WTC11 (cell line): ENCODE data around the gene CACNA1D. TPM values are rescaled to one million over a fixed set of nuclear protein-coding genes. Genes with fewer than 3 reads are reported as not detected.

Experiments used
- ATAC-seq: fragments of 200-7000 bp; cut with Tn5 transposase; 2 replicates; pipeline ENCODE4 v1.10.0; 2021; ENCODE audit warnings: mild to moderate bottlenecking, moderate library complexity
- CTCF ChIA-PET: fragments of 300-600 bp; sonication (Branson Sonifier 250); formaldehyde crosslinking; loops from one replicate; lab custom pipeline; 2021; ENCODE audit warnings: antibody characterized with exemption; lab: Charles Lee
- POLR2A ChIA-PET: fragments of 350-600 bp; sonication (Branson Sonifier 250); formaldehyde crosslinking; loops from one replicate; lab custom pipeline; 2021; ENCODE audit warnings: antibody characterized with exemption; lab: Charles Lee
- DNase-seq: peaks from one replicate; pipeline ENCODE4 v3.0.0; 2021; ENCODE audit warnings: low spot score
- H3K27ac Mint-ChIP-seq: 2 replicates; pipeline ENCODE4 v1.8.0; 2021; ENCODE audit warnings: mixed read lengths
- H3K27me3 Mint-ChIP-seq: 2 replicates; pipeline ENCODE4 v1.8.0; 2021; ENCODE audit warnings: low read depth, mild to moderate bottlenecking, moderate library complexity, mixed read lengths
- H3K36me3 Mint-ChIP-seq: 2 replicates; pipeline ENCODE4 v1.8.0; 2021; ENCODE audit warnings: mixed read lengths
- H3K4me1 Mint-ChIP-seq: 2 replicates; pipeline ENCODE4 v1.8.0; 2022; ENCODE audit warnings: mixed read lengths
- H3K4me3 Mint-ChIP-seq: 2 replicates; pipeline ENCODE4 v1.8.0; 2021; ENCODE audit warnings: mild to moderate bottlenecking, moderate library complexity, mixed read lengths
- H3K9me3 Mint-ChIP-seq: 2 replicates; pipeline ENCODE4 v1.8.0; 2021; ENCODE audit warnings: mixed read lengths
- CBFB ChIP-seq: sonication (generic); formaldehyde crosslinking; IDR thresholded peaks from 2 replicates; pipeline ENCODE4 v1.8.1; 2022; ENCODE audit warnings: mild to moderate bottlenecking, low read depth, missing genetic modification reagents
- ETV6 ChIP-seq: sonication (generic); formaldehyde crosslinking; IDR thresholded peaks from 2 replicates; pipeline ENCODE4 v1.8.1; 2022; ENCODE audit warnings: mild to moderate bottlenecking, missing genetic modification reagents
- FOXJ3 ChIP-seq: sonication (generic); formaldehyde crosslinking; IDR thresholded peaks from 2 replicates; pipeline ENCODE4 v1.9.0; 2021; ENCODE audit warnings: missing genetic modification reagents, mild to moderate bottlenecking, borderline replicate concordance
- GRHL2 ChIP-seq: fragments of 250-450 bp; sonication (Bioruptor Pico); IDR thresholded peaks from 2 replicates; pipeline ENCODE4 v1.8.0; 2022; ENCODE audit warnings: mild to moderate bottlenecking, moderate library complexity; ENCODE audit not compliant: insufficient replicate concordance, severe bottlenecking
- JAZF1 ChIP-seq: fragments of 250-450 bp; sonication (Bioruptor Pico); IDR thresholded peaks from 2 replicates; pipeline ENCODE4 v1.9.0; 2021; ENCODE audit warnings: moderate library complexity, mild to moderate bottlenecking, inconsistent platforms
- JUN ChIP-seq: sonication (generic); formaldehyde crosslinking; IDR thresholded peaks from 2 replicates; pipeline ENCODE4 v1.8.0; 2023; ENCODE audit warnings: mild to moderate bottlenecking, missing genetic modification reagents
- MXD4 ChIP-seq: fragments of 250-450 bp; sonication (Bioruptor Pico); IDR thresholded peaks from 2 replicates; pipeline ENCODE4 v1.8.0; 2021; ENCODE audit warnings: mild to moderate bottlenecking, moderate library complexity, borderline replicate concordance
- NFATC4 ChIP-seq: fragments of 250-450 bp; sonication (Bioruptor Pico); IDR thresholded peaks from 2 replicates; pipeline ENCODE4 v1.9.0; 2021; ENCODE audit warnings: mild to moderate bottlenecking
- NFE2L1 ChIP-seq: sonication (generic); formaldehyde crosslinking; IDR thresholded peaks from 2 replicates; pipeline ENCODE4 v1.8.1; 2023; ENCODE audit warnings: missing genetic modification reagents
- NR1H2 ChIP-seq: sonication (generic); formaldehyde crosslinking; IDR thresholded peaks from 2 replicates; pipeline ENCODE4 v1.9.0; 2021; ENCODE audit warnings: mild to moderate bottlenecking, moderate library complexity, missing genetic modification reagents
- NR2C2 ChIP-seq: sonication (generic); formaldehyde crosslinking; IDR thresholded peaks from 2 replicates; pipeline ENCODE4 v1.8.0; 2022; ENCODE audit warnings: mild to moderate bottlenecking, missing genetic modification reagents
- OVOL2 ChIP-seq: fragments of 250-450 bp; sonication (Bioruptor Pico); IDR thresholded peaks from 2 replicates; pipeline ENCODE4 v1.9.0; 2021; ENCODE audit warnings: mild to moderate bottlenecking, borderline replicate concordance
- SMAD3 ChIP-seq: sonication (generic); formaldehyde crosslinking; IDR thresholded peaks from 2 replicates; pipeline ENCODE4 v1.8.0; 2022; ENCODE audit warnings: missing genetic modification reagents, mild to moderate bottlenecking, borderline replicate concordance
- ZBTB21 ChIP-seq: sonication (generic); formaldehyde crosslinking; IDR thresholded peaks from 2 replicates; pipeline ENCODE4 v1.8.1; 2023; ENCODE audit warnings: mild to moderate bottlenecking, missing genetic modification reagents, borderline replicate concordance
- ZNF416 ChIP-seq: fragments of 250-450 bp; sonication (Bioruptor Pico); IDR thresholded peaks from 2 replicates; pipeline ENCODE4 v1.9.0; 2021; ENCODE audit warnings: mild to moderate bottlenecking, inconsistent platforms
- total RNA-seq: library from RNA; stranded (reverse); gene quantifications from 3 replicates; pipeline ENCODE4 v1.2.3, GENCODE V29; 2021
- TF ChIP-seq, protein P1 (sequence below): sonication (generic); formaldehyde crosslinking; IDR thresholded peaks from 2 replicates; pipeline ENCODE4 v1.8.1; 2022; ENCODE audit warnings: low read depth, missing genetic modification reagents, borderline replicate concordance
- TF ChIP-seq, protein P2 (sequence below): sonication (generic); formaldehyde crosslinking; IDR thresholded peaks from 2 replicates; pipeline ENCODE4 v1.8.1; 2023; ENCODE audit warnings: mild to moderate bottlenecking, missing genetic modification reagents
- TF ChIP-seq, protein P3 (sequence below): sonication (generic); formaldehyde crosslinking; IDR thresholded peaks from 2 replicates; pipeline ENCODE4 v1.8.1; 2023; ENCODE audit warnings: mild to moderate bottlenecking, missing genetic modification reagents, borderline replicate concordance
- TF ChIP-seq, protein P4 (sequence below): sonication (generic); formaldehyde crosslinking; IDR thresholded peaks from 2 replicates; pipeline ENCODE4 v1.8.0; 2022; ENCODE audit warnings: mild to moderate bottlenecking, missing genetic modification reagents
- TF ChIP-seq, protein P5 (sequence below): sonication (generic); formaldehyde crosslinking; IDR thresholded peaks from 2 replicates; pipeline ENCODE4 v1.8.0; 2022; ENCODE audit warnings: missing genetic modification reagents
- TF ChIP-seq, protein P6 (sequence below): sonication (generic); formaldehyde crosslinking; conservative IDR thresholded peaks from 2 replicates; pipeline ENCODE4 v1.8.1; 2022; ENCODE audit warnings: mild to moderate bottlenecking, missing genetic modification reagents

CACNA1D gene
- total RNA-seq, 1 experiment from 2014 or later = 2.3 TPM

DNA sequence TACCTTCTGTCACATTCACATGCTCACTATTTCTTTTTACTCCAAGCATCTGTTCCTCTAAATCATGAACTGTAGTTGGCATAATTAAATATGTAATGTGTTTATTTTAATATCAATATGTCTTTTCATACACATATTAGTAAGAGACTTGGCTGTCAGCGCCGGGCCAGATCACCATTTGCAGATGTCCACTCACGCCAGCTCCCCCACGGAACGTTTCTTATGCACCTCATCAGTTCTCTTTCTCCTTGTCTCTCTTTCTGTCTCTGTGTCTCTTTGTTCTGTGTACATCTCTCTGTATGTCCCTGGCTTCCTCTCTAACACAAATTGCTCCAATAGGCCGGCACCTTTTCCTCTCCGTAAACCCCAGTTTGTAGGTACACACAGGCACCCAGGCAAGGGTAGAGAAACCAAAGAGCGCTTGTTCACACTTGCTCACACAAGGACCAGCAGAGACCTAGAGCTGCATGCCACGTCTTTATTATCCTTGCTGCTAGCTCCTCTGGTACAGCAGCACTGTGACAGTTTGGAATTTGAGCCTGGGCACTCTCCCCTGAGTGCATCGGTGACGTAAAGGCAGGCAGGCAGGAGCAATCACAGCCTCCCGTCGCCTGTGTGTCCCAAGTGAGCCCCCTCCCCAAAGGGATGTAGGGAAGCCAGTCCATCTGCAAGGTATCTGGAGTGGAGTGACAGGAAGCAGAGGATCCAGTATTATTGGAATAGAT, 40.4 kb downstream of the CACNA1D start:
- DNase-seq = no peak
- H3K36me3 Mint-ChIP-seq = no peaks in the 10 kb centered on the region
- no peak for ATAC-seq
- TF ChIP-seq ETV6 (CRISPR knock-in tag) (no peak), NFE2L1 (CRISPR knock-in tag) (no peak), ZNF416 (CRISPR knock-in tag) (no peak), JUN (CRISPR knock-in tag) (no peak), NR1H2 (CRISPR knock-in tag) (no peak), FOXJ3 (CRISPR knock-in tag) (no peak), ZBTB21 (CRISPR knock-in tag) (no peak), NFATC4 (CRISPR knock-in tag) (no peak), JAZF1 (no peak), GRHL2 (CRISPR knock-in tag) (no peak), MXD4 (CRISPR knock-in tag) (no peak), CBFB (no peak)
- TF ChIP-seq, protein P1, sequence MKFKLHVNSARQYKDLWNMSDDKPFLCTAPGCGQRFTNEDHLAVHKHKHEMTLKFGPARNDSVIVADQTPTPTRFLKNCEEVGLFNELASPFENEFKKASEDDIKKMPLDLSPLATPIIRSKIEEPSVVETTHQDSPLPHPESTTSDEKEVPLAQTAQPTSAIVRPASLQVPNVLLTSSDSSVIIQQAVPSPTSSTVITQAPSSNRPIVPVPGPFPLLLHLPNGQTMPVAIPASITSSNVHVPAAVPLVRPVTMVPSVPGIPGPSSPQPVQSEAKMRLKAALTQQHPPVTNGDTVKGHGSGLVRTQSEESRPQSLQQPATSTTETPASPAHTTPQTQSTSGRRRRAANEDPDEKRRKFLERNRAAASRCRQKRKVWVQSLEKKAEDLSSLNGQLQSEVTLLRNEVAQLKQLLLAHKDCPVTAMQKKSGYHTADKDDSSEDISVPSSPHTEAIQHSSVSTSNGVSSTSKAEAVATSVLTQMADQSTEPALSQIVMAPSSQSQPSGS = no peak
- TF ChIP-seq, protein P2, sequence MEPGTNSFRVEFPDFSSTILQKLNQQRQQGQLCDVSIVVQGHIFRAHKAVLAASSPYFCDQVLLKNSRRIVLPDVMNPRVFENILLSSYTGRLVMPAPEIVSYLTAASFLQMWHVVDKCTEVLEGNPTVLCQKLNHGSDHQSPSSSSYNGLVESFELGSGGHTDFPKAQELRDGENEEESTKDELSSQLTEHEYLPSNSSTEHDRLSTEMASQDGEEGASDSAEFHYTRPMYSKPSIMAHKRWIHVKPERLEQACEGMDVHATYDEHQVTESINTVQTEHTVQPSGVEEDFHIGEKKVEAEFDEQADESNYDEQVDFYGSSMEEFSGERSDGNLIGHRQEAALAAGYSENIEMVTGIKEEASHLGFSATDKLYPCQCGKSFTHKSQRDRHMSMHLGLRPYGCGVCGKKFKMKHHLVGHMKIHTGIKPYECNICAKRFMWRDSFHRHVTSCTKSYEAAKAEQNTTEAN = no peak
- TF ChIP-seq, protein P3, sequence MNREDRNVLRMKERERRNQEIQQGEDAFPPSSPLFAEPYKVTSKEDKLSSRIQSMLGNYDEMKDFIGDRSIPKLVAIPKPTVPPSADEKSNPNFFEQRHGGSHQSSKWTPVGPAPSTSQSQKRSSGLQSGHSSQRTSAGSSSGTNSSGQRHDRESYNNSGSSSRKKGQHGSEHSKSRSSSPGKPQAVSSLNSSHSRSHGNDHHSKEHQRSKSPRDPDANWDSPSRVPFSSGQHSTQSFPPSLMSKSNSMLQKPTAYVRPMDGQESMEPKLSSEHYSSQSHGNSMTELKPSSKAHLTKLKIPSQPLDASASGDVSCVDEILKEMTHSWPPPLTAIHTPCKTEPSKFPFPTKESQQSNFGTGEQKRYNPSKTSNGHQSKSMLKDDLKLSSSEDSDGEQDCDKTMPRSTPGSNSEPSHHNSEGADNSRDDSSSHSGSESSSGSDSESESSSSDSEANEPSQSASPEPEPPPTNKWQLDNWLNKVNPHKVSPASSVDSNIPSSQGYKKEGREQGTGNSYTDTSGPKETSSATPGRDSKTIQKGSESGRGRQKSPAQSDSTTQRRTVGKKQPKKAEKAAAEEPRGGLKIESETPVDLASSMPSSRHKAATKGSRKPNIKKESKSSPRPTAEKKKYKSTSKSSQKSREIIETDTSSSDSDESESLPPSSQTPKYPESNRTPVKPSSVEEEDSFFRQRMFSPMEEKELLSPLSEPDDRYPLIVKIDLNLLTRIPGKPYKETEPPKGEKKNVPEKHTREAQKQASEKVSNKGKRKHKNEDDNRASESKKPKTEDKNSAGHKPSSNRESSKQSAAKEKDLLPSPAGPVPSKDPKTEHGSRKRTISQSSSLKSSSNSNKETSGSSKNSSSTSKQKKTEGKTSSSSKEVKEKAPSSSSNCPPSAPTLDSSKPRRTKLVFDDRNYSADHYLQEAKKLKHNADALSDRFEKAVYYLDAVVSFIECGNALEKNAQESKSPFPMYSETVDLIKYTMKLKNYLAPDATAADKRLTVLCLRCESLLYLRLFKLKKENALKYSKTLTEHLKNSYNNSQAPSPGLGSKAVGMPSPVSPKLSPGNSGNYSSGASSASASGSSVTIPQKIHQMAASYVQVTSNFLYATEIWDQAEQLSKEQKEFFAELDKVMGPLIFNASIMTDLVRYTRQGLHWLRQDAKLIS (CRISPR knock-in tag) = no peak
- TF ChIP-seq, protein P4, sequence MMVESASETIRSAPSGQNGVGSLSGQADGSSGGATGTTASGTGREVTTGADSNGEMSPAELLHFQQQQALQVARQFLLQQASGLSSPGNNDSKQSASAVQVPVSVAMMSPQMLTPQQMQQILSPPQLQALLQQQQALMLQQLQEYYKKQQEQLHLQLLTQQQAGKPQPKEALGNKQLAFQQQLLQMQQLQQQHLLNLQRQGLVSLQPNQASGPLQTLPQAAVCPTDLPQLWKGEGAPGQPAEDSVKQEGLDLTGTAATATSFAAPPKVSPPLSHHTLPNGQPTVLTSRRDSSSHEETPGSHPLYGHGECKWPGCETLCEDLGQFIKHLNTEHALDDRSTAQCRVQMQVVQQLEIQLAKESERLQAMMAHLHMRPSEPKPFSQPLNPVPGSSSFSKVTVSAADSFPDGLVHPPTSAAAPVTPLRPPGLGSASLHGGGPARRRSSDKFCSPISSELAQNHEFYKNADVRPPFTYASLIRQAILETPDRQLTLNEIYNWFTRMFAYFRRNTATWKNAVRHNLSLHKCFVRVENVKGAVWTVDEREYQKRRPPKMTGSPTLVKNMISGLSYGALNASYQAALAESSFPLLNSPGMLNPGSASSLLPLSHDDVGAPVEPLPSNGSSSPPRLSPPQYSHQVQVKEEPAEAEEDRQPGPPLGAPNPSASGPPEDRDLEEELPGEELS (CRISPR knock-in tag) = no peak
- H3K27ac Mint-ChIP-seq = no peak overlapping the region
- no peaks in the 10 kb centered on the region for H3K27me3 Mint-ChIP-seq
- no peaks in the 10 kb centered on the region for H3K9me3 Mint-ChIP-seq
- CTCF ChIA-PET = no interaction called here
- H3K4me1 Mint-ChIP-seq = peaks cover 28% of the 10 kb centered on the region
- POLR2A ChIA-PET = no interaction called here
- H3K4me3 Mint-ChIP-seq = no peak overlapping the region

DNA sequence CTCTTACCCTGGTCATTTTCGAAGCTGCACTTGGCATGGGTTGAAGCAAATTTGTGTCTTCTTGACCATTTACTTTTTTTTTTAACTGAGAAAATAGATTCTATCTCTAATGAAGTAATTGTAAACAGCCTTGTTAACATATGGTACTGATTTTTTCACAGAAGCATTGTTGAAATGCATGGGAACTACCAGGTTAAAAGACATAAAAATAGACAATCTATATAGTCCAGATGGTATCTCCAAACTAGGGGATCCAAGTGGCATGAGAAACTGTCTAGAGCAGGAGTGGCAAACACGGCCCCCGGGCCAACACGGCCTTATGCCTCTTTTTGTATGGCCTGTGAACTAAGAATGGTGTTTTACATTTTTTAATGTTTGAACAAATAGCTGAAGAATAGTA, 41.9 kb downstream of the CACNA1D start:
- peaks cover 25% of the 10 kb centered on the region for H3K4me1 Mint-ChIP-seq
- DNase-seq (no peak), ATAC-seq (no peak)
- H3K4me3 Mint-ChIP-seq = no peak overlapping the region
- ChIA-PET POLR2A (no interaction called here), CTCF (no interaction called here)
- H3K27ac Mint-ChIP-seq = no peak overlapping the region
- no peaks in the 10 kb centered on the region for H3K27me3 Mint-ChIP-seq
- H3K9me3 Mint-ChIP-seq = no peaks in the 10 kb centered on the region
- no peaks in the 10 kb centered on the region for H3K36me3 Mint-ChIP-seq
- TF ChIP-seq NR2C2 (CRISPR knock-in tag) = no peak
- TF ChIP-seq, protein P5, sequence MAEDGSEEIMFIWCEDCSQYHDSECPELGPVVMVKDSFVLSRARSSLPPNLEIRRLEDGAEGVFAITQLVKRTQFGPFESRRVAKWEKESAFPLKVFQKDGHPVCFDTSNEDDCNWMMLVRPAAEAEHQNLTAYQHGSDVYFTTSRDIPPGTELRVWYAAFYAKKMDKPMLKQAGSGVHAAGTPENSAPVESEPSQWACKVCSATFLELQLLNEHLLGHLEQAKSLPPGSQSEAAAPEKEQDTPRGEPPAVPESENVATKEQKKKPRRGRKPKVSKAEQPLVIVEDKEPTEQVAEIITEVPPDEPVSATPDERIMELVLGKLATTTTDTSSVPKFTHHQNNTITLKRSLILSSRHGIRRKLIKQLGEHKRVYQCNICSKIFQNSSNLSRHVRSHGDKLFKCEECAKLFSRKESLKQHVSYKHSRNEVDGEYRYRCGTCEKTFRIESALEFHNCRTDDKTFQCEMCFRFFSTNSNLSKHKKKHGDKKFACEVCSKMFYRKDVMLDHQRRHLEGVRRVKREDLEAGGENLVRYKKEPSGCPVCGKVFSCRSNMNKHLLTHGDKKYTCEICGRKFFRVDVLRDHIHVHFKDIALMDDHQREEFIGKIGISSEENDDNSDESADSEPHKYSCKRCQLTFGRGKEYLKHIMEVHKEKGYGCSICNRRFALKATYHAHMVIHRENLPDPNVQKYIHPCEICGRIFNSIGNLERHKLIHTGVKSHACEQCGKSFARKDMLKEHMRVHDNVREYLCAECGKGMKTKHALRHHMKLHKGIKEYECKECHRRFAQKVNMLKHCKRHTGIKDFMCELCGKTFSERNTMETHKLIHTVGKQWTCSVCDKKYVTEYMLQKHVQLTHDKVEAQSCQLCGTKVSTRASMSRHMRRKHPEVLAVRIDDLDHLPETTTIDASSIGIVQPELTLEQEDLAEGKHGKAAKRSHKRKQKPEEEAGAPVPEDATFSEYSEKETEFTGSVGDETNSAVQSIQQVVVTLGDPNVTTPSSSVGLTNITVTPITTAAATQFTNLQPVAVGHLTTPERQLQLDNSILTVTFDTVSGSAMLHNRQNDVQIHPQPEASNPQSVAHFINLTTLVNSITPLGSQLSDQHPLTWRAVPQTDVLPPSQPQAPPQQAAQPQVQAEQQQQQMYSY = no peak
- TF ChIP-seq SMAD3 (CRISPR knock-in tag) = no peak
- TF ChIP-seq FOXJ3 (CRISPR knock-in tag) = no peak
- TF ChIP-seq, protein P6, sequence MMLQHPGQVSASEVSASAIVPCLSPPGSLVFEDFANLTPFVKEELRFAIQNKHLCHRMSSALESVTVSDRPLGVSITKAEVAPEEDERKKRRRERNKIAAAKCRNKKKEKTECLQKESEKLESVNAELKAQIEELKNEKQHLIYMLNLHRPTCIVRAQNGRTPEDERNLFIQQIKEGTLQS (CRISPR knock-in tag) = no peak
- no peak for TF ChIP-seq OVOL2 (CRISPR knock-in tag)
